Medulla oblongata (tissue), 1 donor: Measurements from ENCODE around the gene STXBP3.

Experiments
- DNase-seq: peaks from one replicate; pipeline ENCODE4 v3.0.0-alpha.2; 2015; ENCODE audit errors: extremely low spot score

Gene STXBP3

DNA sequence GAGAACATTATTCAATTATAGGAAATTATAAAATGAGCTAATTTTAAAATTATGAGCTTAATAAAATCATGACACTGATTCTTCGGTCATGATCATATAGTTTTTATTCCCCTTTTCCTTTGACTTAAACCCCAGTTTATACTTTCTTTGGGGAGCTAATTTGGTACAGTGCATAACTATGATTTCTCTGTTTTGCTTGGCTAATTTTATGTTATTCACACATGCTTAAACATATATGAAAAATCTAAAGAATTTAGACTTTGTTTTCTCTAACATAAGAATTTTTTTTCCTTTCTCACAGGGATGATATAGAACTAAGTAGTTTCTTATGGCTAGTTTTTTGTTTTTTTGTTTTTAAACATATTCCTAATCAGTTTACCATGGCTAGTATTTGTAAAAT, 52.5 kb downstream of the STXBP3 start:
- no peak for DNase-seq

DNA sequence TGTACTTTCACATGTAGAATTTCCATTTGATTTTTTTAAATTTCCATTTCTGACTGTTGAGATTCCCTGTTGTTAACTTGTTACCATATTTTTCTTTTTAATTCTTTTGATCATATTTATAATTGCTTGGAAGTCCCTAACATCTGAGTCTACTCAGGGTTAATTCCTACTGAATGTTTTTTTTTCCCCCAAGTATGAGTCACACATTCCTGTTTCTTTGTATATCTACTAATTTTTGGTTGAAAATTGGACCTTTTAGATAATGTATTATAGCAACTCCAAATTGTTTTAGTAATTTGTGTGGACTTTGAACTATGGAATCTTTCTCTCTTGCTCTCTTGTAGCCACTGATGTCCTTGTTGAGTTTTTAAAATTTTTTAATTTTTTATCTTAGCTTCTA, 54.6 kb downstream of the STXBP3 start:
- no peak for DNase-seq

DNA sequence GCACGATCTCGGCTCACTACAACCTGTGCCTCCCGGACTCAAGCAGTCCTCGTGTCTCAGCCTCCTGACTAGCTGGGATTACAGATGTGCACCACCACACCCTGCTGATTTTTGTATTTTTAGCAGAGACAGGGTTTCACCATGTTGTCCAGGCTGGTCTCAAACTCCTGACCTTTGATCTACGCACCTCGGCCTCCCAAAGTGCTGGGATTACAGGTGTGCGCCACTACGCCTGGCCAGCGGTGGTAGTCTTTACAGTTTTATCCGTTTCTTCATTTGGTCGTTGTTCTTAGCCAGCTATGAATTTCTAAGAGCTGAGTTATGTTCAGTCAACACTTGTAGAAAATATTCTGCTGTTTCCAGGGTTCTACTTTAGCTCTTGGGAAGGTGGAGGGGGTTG, 57.1 kb downstream of the STXBP3 start:
- no peak for DNase-seq

DNA sequence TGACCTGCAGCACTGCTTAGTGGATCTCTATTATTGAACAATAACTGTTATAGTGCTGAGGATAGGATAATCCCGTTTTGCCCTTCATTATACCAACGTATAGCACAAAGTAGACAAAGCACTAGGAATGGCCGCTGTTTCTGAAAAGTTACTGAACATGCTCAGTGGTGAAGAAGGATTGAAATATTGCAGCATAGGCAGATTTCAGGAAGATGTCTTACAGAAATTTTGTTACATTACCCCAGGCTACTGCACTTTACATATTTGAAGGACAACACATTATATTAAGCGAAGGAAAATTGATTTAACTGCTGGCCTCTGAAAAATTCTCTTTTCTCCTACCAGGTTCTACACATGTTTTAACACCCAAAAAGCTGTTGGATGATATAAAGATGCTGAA, 62.0 kb downstream of the STXBP3 start:
- DNase-seq: no peak

DNA sequence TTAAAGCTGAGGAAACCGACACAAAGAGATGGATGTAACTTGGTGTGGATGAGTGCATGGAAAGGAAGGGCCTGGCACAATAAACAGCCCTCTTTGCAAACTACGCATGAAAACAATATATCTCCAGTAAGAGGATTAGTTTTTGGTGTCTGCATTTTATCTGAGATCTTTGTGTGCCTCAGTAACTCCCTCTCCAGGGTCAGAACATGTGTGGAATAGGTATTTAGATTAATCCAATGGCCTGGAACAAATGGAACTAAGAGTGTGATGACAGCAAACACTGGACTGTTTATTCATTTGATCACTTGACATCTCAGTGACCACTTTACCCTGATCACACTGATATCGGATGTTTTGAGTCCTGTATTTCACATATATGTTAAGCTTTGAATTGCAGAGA, 65.1 kb downstream of the STXBP3 start:
- no peak for DNase-seq

DNA sequence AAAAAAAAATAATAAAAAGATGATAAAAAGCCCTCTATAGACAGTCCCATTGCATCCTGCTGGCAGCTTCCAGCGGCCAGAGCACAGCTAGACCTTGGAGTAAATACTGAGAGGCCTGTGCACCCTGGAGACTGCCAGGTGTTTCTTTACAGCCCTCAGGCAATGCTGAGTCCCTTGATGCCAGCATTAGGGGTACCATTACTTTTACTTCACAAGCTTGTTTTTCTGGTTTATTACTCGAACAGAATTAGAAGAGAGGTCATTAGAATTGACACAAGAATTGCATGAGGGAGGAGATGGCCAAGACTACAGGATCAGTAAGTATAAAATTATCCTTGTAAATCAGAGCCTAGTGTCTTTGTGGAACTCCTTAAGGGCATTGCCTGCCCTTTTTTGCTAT, 66.9 kb downstream of the STXBP3 start:
- DNase-seq: no peak

DNA sequence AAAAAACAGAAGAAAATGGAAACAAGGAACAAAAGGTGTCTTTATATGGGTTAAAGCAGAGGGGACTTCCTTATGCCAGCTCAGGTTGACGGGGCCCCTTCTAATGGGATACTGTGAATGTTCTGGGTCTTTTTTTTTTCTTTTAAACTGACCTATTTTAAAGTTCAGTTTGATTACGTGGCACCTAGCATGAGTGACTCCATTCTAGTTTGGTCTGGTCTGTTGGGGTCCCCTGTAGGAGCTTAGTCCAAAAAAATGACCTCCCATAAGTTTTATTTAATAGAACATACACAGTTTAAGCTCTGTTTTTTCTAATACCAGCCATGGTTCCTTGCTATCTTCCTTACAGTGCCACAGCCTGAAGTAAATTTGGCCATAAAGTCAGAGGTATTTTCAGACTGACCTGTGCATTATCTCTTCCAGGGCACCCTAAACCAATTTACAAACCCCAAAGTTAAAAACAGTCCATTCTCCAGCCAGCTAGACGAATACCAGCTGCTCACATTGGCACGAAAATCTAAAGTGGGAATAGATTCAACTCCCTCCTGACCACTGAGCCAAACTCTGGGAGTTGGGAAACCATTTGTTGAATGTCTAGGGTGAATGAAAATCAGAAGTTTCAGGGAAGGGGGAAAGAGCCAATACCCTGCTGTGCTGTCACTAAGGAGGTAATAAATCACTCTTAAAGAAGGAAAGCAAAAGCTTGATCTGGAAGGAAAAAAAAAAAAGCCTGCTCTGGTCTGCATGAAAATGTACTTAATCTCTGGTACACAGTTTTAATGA, 68.1 kb downstream of the STXBP3 start:
- DNase-seq: peak; percentile 84

DNA sequence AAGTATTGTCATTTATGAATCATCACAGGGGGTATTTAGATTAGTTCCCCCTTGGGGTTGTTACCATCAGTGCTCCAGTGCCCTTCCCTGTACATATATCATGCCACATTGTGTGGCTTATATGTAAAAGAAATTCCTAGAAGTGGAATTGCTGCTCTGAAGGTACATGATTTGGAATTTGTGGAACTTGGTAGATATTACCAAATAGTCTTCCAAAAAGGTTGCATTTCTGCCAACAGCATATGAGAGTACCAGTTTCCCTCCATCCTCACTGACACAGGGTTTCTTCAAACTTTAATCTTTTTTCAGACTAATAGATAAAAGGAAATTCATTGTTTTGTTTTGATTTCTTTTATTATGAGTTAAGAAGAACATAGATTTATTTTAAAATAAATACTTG, 69.1 kb downstream of the STXBP3 start:
- DNase-seq: no peak

DNA sequence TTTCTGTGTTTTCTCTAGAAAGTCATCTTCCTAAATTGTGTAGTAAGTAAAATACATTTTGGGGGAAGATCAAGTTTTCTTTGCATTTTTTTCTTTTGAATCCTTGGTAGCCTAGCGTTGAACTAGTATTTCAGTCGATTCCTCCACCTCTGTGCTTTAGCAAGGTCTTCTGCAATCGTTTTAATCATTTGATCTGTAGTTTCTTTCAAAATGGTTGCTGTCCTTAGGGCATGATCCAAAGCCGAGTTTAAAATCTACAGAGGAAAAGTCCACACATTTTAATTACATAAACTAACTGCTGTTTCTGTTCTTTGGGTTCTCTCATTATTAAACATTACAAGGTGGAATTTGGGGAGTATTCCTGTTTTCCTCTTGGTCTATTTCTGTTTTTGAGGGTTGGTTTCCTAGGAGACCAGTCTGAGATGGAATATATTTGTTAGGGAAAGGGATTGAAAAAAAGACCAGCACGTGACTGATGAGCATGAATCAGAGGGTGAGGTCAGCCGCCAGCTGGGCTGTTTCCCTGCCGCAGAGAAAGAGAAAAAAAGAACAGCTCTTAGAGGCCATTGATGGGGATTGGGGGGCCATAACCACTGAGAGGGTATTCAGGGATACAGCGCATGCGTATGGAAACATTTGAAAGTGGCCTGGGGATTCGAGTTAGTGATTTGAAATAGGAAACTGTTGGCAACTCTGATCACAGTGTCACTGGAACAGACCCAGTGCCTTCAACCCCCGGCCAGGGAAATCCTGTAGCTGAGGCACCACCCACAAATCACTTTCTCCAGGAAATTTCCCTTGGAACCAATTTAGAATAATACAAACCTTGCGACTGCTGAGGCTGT, 69.8 kb downstream of the STXBP3 start:
- DNase-seq: peak; percentile 93

DNA sequence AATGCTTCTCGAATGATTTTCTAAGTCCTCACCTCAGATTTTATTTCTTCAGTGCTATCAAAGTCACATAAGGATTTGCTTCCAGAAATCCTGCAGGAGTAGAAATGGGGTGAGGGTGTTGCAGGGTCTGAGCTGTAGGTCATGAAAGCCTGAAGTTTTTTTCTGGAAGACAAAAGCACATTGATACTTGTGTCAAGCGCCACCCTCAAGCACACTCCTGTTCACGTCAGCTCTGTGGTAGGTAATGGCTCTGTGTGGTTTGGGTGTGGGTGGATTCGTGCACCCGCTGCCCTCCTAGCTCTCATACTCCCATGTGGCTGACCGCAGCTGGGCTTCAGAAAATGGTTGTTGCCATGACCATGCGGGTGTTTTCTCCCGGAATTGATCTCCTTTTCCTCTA, 70.5 kb downstream of the STXBP3 start:
- peak; percentile 69 for DNase-seq

DNA sequence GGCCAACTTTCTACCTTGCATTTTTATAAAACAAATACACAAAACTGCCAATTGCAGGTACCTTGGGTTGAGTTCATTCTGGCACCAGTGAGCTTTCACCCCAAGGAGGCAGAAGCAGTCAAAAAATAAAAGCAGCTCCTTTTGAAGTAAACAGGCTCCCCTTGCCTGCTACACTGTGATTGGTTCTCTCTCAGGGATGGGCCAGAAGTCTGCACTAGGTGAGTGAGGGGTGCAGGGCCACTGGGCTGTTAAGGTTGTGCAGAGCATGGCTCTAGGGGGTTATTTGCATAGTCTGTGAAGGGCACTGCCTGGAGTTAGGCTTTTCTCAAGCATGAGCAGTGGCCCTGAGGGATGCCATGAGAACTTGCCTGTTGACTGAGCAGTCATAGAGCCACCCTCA, 71.3 kb downstream of the STXBP3 start:
- DNase-seq: no peak

DNA sequence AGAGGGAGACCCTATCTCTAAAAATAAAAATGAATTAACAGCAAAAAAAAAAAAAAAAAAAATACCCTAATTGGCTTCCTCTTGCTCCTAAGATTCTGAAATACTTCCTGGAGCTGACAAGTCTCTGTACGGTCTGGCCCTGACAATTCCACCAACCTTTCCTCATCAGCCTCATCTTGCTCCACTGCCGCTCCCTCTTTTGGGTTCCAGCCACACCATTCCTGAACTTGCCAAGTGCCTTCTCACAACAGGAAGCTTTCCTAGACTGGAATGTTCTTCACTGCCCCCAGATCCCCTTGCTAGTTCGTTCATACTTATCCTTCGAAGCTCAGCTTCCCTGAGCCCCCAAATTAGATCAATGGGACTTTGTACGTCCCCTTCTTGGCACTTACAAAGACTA, 73.4 kb downstream of the STXBP3 start:
- no peak for DNase-seq

DNA sequence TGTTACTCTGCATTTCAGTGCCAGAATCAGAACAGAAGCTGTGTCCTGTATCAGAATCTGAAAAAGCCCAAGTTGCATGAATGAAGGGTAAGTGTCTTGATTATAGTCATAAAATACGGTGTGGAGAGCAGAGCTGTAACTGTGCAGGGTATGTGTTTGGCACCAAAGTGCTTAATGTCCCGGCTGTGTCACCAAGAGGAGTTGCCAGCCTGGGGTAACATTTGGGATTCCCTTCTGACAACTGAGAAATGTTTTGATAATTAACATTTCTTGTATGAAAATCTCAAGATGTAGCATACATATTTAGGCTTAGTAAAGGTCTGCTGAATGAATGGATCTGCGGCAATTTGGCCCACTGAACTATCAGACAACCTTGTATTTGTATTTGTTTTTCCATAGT, 77.2 kb downstream of the STXBP3 start:
- DNase-seq: no peak

DNA sequence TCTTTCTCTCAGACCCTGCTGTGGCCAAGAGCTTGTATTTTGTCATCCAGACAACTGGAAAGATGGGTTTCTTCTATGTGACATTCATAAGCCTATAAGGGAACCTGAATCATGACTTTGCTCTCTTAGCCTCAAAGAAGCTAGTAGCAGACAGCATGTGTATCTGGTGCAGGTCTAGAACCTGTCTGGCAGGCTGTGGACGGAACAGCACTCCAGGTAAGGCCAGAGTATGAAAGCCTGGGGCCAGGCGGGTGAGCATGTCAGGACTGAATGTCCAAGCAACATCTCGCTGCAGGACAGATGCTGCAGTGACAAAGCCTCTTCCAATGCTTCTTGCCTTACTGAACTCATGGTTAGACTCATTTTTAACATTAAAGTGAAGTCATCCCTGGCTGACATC, 77.6 kb downstream of the STXBP3 start:
- DNase-seq: no peak

DNA sequence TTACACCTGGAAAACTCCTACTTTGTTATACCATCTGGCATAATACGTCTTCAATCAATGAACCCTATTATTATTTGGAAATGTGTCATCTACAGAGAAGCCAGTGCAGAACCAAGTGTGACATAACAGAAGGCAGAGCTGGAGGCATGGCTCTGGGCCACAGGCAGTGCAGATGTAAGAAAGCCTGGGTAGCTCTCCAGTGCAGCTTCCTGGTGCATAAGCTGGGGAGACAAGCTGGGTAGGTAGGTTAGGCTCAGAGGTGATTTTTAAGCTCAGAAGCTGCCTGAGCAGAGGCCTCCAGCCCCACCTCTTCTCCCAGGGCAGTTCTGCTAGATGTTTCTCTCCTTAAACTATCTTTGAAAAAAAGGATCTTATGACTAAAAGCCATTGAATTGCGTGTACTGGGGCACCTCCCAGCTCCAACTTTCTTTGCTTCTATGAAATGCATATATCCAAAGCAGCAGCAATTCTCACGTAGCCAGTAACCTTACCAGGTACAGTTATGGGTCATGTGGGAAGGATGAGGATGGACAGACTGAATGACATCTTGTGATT, 79.7 kb downstream of the STXBP3 start:
- no peak for DNase-seq

DNA sequence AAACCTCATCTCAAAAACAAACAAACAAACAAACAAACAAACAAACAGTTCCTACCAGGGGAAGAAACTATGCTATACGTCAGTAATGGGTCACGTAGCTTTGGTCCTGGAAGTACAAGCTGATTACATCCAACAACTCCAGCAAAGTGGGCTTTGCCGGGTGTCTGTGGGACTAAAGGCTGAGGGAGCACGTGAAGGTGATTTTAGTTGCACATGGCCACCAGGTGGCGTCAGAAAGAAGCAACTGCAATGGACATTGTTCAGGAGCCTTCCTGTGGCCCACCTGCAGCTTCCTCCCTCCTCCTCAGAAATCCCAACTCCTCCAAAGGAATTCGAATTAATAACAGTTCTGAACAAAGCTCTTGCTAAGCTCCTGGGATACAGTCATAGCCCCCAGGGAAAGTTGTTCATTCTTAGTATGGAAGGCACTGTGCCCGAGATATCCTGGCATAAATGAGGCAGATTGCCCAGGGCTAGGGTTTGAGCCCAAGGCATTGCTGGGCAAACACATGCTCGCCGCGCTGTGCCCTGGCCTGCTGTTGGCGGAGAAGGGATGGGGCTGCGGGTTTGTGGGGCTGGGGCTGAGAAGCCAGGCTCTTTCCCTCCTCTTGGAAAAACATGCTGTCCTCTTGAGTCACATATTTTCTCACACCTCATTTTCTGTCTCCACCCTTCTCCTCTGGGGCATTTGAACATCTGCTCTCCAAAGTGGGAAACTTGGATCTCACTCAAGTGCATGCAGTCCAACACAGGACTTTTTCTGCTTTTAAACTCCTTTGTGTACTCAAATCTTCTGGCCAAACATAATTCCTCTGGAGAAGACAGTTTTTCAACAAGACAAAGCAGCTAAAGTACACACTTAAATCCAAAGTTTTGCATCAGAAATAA, 81.8 kb downstream of the STXBP3 start:
- DNase-seq: peak; percentile 92

DNA sequence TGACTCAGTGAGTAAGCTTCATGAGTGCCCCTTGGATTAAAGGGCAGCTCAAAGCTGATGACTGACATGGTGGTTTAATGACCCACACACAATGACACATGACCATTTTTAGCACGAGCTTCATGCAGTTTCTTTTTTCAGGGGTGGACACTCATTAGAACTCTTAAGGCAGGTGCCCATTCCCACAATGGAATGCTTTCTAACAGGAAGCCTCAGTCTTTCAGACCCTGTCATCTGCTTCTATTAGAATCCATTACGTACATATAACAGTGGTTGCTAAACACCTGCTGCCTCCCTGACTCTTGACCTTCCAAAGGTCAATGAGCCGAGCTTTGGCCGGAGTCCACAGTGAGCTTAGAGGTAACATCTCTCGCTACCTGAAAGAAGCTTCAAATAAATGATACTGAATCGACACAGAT, 83.0 kb downstream of the STXBP3 start:
- DNase-seq: peak; percentile 24

DNA sequence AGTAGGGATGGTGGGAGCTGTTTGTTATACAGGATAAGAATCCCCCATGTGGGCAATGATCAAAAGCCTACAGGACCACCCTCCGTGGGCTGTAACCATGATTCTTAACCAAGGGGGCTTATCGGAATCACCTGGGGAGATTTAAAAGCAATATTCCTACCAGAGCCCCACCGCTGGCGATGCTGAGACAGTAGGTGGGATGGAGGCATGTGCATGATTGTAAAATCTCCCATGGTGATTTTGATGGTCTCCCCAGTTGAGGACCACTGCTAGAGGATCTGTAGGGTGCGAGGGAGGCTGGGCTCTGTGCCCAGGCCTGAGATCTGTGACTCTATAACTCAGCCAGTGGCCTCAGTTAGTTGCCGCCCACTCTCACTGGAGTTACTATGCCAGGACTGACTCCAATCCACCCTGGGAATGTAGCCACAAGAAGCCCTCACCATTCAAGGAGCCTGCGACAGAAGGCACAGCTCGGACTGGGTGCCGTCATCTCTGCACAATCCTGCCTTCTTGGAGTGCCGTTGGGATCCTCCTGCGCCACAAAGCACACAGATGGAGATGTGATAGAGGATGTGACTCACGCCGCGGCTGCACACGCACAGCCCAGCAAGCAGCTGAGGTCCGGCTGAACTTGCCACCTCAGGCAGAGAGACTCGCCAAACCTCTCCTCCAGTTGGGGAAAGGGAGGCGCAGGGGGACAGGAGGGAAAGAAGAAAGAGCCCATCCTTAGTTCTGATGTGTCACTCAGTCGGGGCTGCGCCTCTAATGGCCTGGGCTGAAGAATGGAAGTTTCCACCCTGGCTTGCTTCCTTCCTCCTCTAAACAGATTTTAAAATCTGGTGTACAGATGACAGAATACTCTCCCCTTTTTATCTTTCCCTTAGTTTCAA, 83.9 kb downstream of the STXBP3 start:
- DNase-seq: peak; percentile 72

DNA sequence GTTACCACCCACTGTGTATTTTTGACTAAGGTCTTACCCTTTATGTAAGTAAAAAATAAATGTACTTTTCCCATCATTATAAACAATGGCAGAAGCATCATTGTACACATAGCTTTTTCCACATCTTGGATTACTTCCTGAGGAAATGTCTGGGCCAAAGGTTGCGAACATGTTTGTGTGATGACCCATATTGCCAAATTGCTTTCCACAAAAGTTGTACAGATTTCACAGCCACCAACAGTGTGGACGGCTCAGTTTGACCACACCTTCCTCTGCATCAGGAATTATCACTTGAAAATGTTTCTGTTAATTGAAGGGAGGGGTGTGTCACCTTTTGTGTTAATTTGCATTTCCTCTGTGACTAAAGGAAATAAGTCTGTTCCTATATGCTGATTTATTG, 84.8 kb downstream of the STXBP3 start:
- DNase-seq: no peak

DNA sequence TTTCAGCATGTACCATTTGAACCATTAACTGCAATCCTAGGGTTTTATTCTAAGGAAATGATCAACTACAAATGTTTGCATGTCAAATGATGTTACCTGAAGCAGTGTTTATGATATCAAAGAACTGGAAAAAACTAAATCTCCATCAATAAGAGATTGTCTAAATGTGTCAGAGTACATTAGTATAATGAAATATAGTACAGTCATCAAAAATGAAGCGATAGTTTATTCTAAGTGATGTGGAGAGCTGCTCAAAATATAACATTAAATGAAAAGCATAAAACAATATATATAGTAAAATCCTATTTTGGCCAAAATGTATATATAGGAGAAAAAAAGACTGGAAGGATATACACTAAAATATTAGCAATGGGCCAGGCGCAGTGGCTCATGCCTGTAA, 86.5 kb downstream of the STXBP3 start:
- DNase-seq: no peak

DNA sequence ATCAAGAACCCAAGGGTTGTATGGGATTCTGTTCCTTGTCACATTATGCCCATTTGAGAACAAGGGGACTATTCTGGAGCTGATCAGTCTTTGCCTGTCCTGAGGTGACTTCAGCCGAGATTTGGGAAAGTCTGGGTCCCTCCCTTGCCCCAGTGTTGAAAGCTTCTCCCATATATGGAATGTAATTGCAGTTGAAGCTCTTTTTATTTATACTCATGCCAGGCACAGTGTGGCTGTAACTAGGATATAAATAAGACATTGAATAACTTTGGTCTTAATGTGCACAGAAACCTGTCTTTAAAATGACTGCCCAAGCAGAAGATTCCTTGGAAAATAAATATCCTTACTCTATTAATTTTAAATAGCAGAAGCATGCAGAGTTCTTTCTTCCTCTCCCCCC, 95.2 kb downstream of the STXBP3 start:
- DNase-seq: no peak
